Transverse colon (tissue), 4 donors: ENCODE measurements around the gene STK24. TPM values are rescaled to one million over a fixed set of nuclear protein-coding genes. Genes with fewer than 3 reads are reported as not detected.
A peak's percentile ranks its signal among the peaks of the same experiment; 100 is the strongest.

ENCODE experiments used
- DNase-seq: peaks from one replicate; pipeline ENCODE4 v3.0.0-alpha.2; 2019
- H3K27ac ChIP-seq, 4 donors: fragments of 200-600 bp; sonication (generic); 2 replicates each; pipeline ENCODE4 v1.5.1; 2016 to 2018; ENCODE audit warnings: inconsistent platforms in 4 of 4
- H3K27me3 ChIP-seq: fragments of 200-600 bp; sonication (generic); 2 replicates; pipeline ENCODE4 v1.5.1; 2017; ENCODE audit warnings: inconsistent platforms
- H3K36me3 ChIP-seq, 4 donors: fragments of 200-600 bp; sonication (generic); 2 replicates each; pipeline ENCODE4 v1.5.1; 2017 to 2019; ENCODE audit warnings: inconsistent platforms in 4 of 4
- H3K4me1 ChIP-seq, 4 donors: fragments of 200-600 bp; sonication (generic); 2 replicates each; pipeline ENCODE4 v1.5.1; 2017 to 2020; ENCODE audit warnings: inconsistent platforms in 4 of 4
- H3K4me3 ChIP-seq, 4 donors: fragments of 200-600 bp; sonication (generic); 1 replicate in 1 of 4; 2 replicates in 3 of 4; pipeline versions ENCODE4 v1.5.1 to v1.6.1; 2017 to 2019; ENCODE audit warnings: inconsistent platforms in 4 of 4
- H3K9me3 ChIP-seq, 2 donors: fragments of 200-600 bp; sonication (generic); 2 replicates each; pipeline ENCODE4 v1.5.1; 2017 to 2019; ENCODE audit warnings: inconsistent platforms in 2 of 2
- CTCF ChIP-seq, 5 experiments: fragments of 200-600 bp in 3 of 5; fragments of 450-650 bp in 2 of 5; sonication (generic) in 3 of 5; IDR thresholded peaks; 1 replicate in 2 of 5; 2 replicates in 3 of 5; pipeline ENCODE4 v1.5.1; 2016 to 2017; ENCODE audit warnings: antibody characterized with exemption in 5 of 5, inconsistent platforms in 3 of 5, mild to moderate bottlenecking in 2 of 5, moderate library complexity in 1 of 5
- EP300 ChIP-seq: sonication (generic); formaldehyde crosslinking; IDR thresholded peaks from one replicate; pipeline ENCODE4 v1.6.1; 2017; ENCODE audit warnings: antibody characterized with exemption, low read depth
- POLR2A ChIP-seq: fragments of 450-650 bp; IDR thresholded peaks from one replicate; pipeline ENCODE4 v1.6.1; 2016; ENCODE audit warnings: antibody characterized with exemption, mild to moderate bottlenecking, moderate library complexity
- POLR2AphosphoS5 ChIP-seq, 3 donors: sonication (generic); formaldehyde crosslinking; IDR thresholded peaks; one replicate each; pipeline ENCODE4 v1.6.1; 2016; ENCODE audit warnings: antibody characterized with exemption in 3 of 3
- WGBS, 2 donors: methylation state at CpG; one replicate each; pipeline ENCODE4 v1.1.5; 2018; ENCODE audit warnings: low coverage in 1 of 2; 5-methylcytosine and 5-hydroxymethylcytosine counted together
- in situ Hi-C, 4 donors: fragments of 200-750 bp; cut with MboI; loops; one replicate each; pipeline versions ENCODE4 v1.15.0 to v1.15.1; 2017; ENCODE audit warnings: low sequenced_read_pairs in 3 of 4, low pct_ligation_motif_present in 1 of 4, low pct_unique_long_range_greater_than_20kb in 1 of 4
- intact Hi-C: fragments of 100-400 bp; cut with DNase I; formaldehyde crosslinking; loops from one replicate; pipeline ENCODE4 v1.15.1; 2023; ENCODE audit warnings: low total_unique reads
- total RNA-seq, 4 donors: library from RNA; depleted of rRNA; stranded (reverse); fragments of >200 nt; gene quantifications; one replicate each; pipeline ENCODE4 v1.1.0, GENCODE V29; 2016

STK24 gene
- total RNA-seq, 4 donors from 2014 or later = 87.2 to 152 (median 131) TPM

GRCh38 chr13:98420554-98421175 lies 156.2 kb downstream of the STK24 start:
- Histone ChIP-seq H3K27me3 (no peaks in the 10 kb centered on the region), H3K9me3 (no peaks in the 10 kb centered on the region), H3K4me1 (peaks cover 1 to 10% (median 8%) of the 10 kb centered on the region in 4 donors), H3K27ac (no peak overlapping the region), H3K36me3 (peaks cover 0 to 6% (median 0%) of the 10 kb centered on the region in 4 donors), H3K4me3 (no peak overlapping the region)
- WGBS, 2 donors = 80 to 100% methylated on average over 1 to 6 of the region's 6 CpGs
- TF ChIP-seq POLR2AphosphoS5 (IDR thresholded peaks at IDR 0.05) (no peak), CTCF (IDR thresholded peaks at IDR 0.05) (no peak), EP300 (no peak), POLR2A (no peak)
- DNase-seq = no peak
- in situ Hi-C loops = loop anchor here in 3 of 4 donors (25.0 kb wide), 2 partner anchors 283 to 558 kb away; partner anchors contain the start of gene FARP1 (in 2 of the 3)
- intact Hi-C loops = loop anchor here (5.0 kb wide), 1 partner anchor 883 kb away; no protein-coding TSS in a partner anchor

- TF ChIP-seq CTCF (IDR thresholded peaks at IDR 0.05) = no peak
- no peak for TF ChIP-seq POLR2AphosphoS5 (IDR thresholded peaks at IDR 0.05)
- TF ChIP-seq POLR2A = no peak
- TF ChIP-seq EP300 = no peak
- Histone ChIP-seq H3K27ac (no peak overlapping the region), H3K27me3 (no peaks in the 10 kb centered on the region), H3K9me3 (no peaks in the 10 kb centered on the region), H3K36me3 (peaks cover 0 to 6% (median 0%) of the 10 kb centered on the region in 4 donors), H3K4me3 (no peak overlapping the region), H3K4me1 (peaks cover 2 to 13% (median 12%) of the 10 kb centered on the region in 4 donors)
- intact Hi-C loops (loop anchor here (5.0 kb wide), 1 partner anchor 883 kb away; no protein-coding TSS in a partner anchor), in situ Hi-C loops (loop anchor here (10.0 to 25.0 kb wide), 4 partner anchors 265 to 565 kb away; partner anchors contain the start of gene FARP1 (in 2 of the 4))
- DNase-seq = no peak
- 80% methylated on average over 1 to 14 of the region's 14 CpGs for WGBS, 2 donors
These were observed 156.9 kb downstream of the STK24 start for GRCh38 chr13:98419786-98420553.

- Histone ChIP-seq H3K36me3 (no peaks in the 10 kb centered on the region), H3K4me3 (no peak overlapping the region), H3K9me3 (no peaks in the 10 kb centered on the region), H3K27ac (peak overlapping the region; percentile 29 to 74 (median 65)), H3K27me3 (no peaks in the 10 kb centered on the region), H3K4me1 (peaks cover 2 to 13% (median 12%) of the 10 kb centered on the region in 4 donors)
- TF ChIP-seq POLR2AphosphoS5 (IDR thresholded peaks at IDR 0.05) (peak; percentile 69 to 82 (median 78)), CTCF (IDR thresholded peaks at IDR 0.05) (no peak), POLR2A (no peak)
- intact Hi-C loops (no loop called here), in situ Hi-C loops (loop anchor here (10.0 to 25.0 kb wide), 4 partner anchors 262 to 562 kb away; partner anchors contain the start of gene FARP1 (in 2 of the 4))
- WGBS, 2 donors = 33 to 71% methylated on average over 1 to 4 of the region's 4 CpGs
- DNase-seq = peak; percentile 76
These were observed 160.5 kb downstream of the STK24 start for GRCh38 chr13:98416408-98416807.
